ENCODE data around the gene RBFOX1.

RBFOX1 gene

GRCh38 chr16:7615565-7615964 lies 282.9 kb downstream of the RBFOX1 start:
- DNase-seq: no peak

- no peak for DNase-seq
Measured at GRCh38 chr16:7624871-7625766, 292.5 kb downstream of the RBFOX1 start.

- no peak for DNase-seq
Measured at GRCh38 chr16:7628981-7629380, 296.3 kb downstream of the RBFOX1 start.

- DNase-seq: no peak
Measured at GRCh38 chr16:7629571-7629970, 296.9 kb downstream of the RBFOX1 start.

- no peak for DNase-seq
Measured at GRCh38 chr16:7637446-7637845, 304.8 kb downstream of the RBFOX1 start.

GRCh38 chr16:7638306-7638705 lies 305.7 kb downstream of the RBFOX1 start:
- DNase-seq: no peak

- no peak for DNase-seq
Measured at GRCh38 chr16:7640334-7640733, 307.7 kb downstream of the RBFOX1 start.

GRCh38 chr16:7644176-7644575 lies 311.5 kb downstream of the RBFOX1 start:
- DNase-seq: no peak

- no peak for DNase-seq
Measured at GRCh38 chr16:7644811-7645210, 312.2 kb downstream of the RBFOX1 start.

GRCh38 chr16:7646821-7647500 lies 314.3 kb downstream of the RBFOX1 start:
- DNase-seq: no peak

GRCh38 chr16:7650431-7650830 lies 317.8 kb downstream of the RBFOX1 start:
- DNase-seq: no peak

GRCh38 chr16:7651803-7652570 lies 319.3 kb downstream of the RBFOX1 start:
- DNase-seq: no peak

GRCh38 chr16:7653746-7654461 lies 321.3 kb downstream of the RBFOX1 start:
- no peak for DNase-seq

GRCh38 chr16:7675628-7676027 lies 343.0 kb downstream of the RBFOX1 start:
- no peak for DNase-seq

GRCh38 chr16:7680296-7680695 lies 347.7 kb downstream of the RBFOX1 start:
- no peak for DNase-seq

GRCh38 chr16:7688811-7689210 lies 356.2 kb downstream of the RBFOX1 start:
- DNase-seq: no peak

- no peak for DNase-seq
Measured at GRCh38 chr16:7689234-7689633, 356.6 kb downstream of the RBFOX1 start.

GRCh38 chr16:7691533-7691932 lies 358.9 kb downstream of the RBFOX1 start:
- DNase-seq: no peak

- no peak for DNase-seq
Measured at GRCh38 chr16:7703672-7704071, 371.0 kb downstream of the RBFOX1 start.

- DNase-seq: no peak
Measured at GRCh38 chr16:7705885-7706284, 373.2 kb downstream of the RBFOX1 start.

- no peak for DNase-seq
Measured at GRCh38 chr16:7709186-7709585, 376.5 kb downstream of the RBFOX1 start.

GRCh38 chr16:7713244-7713643 lies 380.6 kb downstream of the RBFOX1 start:
- no peak for DNase-seq

GRCh38 chr16:7714775-7715174 lies 382.1 kb downstream of the RBFOX1 start:
- DNase-seq: no peak

All from NCI-H345 (cell line).